Measurements from ENCODE around the gene SCN2B.

- TF ChIP-seq CTCF (IDR thresholded peaks at IDR 0.05): no peak
- TF ChIP-seq POLR2AphosphoS5 (IDR thresholded peaks at IDR 0.05; ENCODE audit: insufficient read depth in 1 of 2, low read depth in 1 of 2): no peak
- TF ChIP-seq POLR2A (IDR thresholded peaks at IDR 0.05): no peak
Measured at GRCh38 chr11:118170231-118170630, 6.2 kb downstream of the SCN2B start.

Data from vagina (tissue), 2 donors.